ENCODE measurements around the gene OR10G6. TPM values are rescaled to one million over a fixed set of nuclear protein-coding genes. Genes with fewer than 3 reads are reported as not detected.

OR10G6 gene, protein sequence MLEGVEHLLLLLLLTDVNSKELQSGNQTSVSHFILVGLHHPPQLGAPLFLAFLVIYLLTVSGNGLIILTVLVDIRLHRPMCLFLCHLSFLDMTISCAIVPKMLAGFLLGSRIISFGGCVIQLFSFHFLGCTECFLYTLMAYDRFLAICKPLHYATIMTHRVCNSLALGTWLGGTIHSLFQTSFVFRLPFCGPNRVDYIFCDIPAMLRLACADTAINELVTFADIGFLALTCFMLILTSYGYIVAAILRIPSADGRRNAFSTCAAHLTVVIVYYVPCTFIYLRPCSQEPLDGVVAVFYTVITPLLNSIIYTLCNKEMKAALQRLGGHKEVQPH
- not detected in 2 replicates for total RNA-seq (2022)
- Bru-seq, nascent RNA: not detected
- not detected for BruChase-seq, experiment 1, labeled RNA remaining after a 6-hour chase
- not detected for BruChase-seq, experiment 2, labeled RNA remaining after a 2-hour chase
- long read RNA-seq: 0 reads

DNA sequence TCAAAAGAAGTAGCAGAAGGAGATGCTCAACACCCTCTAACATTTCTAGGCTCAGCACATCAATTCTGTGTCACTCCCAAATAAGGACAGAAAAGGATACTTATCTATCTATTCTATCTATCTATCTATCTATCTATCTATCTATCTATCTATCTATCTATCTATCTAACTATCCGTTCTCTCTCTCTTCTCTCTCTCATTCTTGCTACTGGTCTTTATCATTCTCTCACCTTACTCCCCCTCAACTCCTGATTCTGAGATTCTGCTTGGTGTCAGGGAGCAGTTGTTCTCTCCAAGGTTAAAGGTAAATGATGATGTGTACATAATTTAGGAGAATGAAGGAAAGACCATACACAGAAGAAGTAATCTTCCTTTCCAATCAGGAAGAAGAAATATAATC is at the start of gene OR10G6:
Gene OR10G6 (minus strand): TSS at position 43 of the 400 bp plus-strand sequence. CDS start 0 bp downstream, at position 43.
- TF ChIP-seq, protein P1, sequence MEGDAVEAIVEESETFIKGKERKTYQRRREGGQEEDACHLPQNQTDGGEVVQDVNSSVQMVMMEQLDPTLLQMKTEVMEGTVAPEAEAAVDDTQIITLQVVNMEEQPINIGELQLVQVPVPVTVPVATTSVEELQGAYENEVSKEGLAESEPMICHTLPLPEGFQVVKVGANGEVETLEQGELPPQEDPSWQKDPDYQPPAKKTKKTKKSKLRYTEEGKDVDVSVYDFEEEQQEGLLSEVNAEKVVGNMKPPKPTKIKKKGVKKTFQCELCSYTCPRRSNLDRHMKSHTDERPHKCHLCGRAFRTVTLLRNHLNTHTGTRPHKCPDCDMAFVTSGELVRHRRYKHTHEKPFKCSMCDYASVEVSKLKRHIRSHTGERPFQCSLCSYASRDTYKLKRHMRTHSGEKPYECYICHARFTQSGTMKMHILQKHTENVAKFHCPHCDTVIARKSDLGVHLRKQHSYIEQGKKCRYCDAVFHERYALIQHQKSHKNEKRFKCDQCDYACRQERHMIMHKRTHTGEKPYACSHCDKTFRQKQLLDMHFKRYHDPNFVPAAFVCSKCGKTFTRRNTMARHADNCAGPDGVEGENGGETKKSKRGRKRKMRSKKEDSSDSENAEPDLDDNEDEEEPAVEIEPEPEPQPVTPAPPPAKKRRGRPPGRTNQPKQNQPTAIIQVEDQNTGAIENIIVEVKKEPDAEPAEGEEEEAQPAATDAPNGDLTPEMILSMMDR (IDR thresholded peaks at IDR 0.05; ENCODE audit: unreplicated experiment): no peak
- intact Hi-C loops (cut with micrococcal nuclease): no loop called here
- H3K4me1 Mint-ChIP-seq (ENCODE audit: insufficient read depth, unreplicated experiment): no peaks in the 10 kb centered on the region
- ChIA-PET POLR2A (interaction anchor here (0.8 kb wide), 1 partner anchor 12 kb away, joined by 3 read pairs; no protein-coding TSS in a partner anchor), CTCF (no interaction called here)
- no peaks in the 10 kb centered on the region for H3K9me3 Mint-ChIP-seq (ENCODE audit: unreplicated experiment)
- no peak for DNase-seq (ENCODE audit: unreplicated experiment)
- no TSS peak for BruUV-seq (replicated peaks)
- H3K27me3 Mint-ChIP-seq (ENCODE audit: insufficient read depth, unreplicated experiment): no peaks in the 10 kb centered on the region
- no peak within 1 kb of the TSS for H3K27ac Mint-ChIP-seq (ENCODE audit: low read depth, unreplicated experiment)
- H3K4me3 Mint-ChIP-seq (ENCODE audit: unreplicated experiment): no peak within 1 kb of the TSS
- H3K36me3 Mint-ChIP-seq (ENCODE audit: insufficient read depth, unreplicated experiment): no peaks in the 10 kb centered on the region

DNA sequence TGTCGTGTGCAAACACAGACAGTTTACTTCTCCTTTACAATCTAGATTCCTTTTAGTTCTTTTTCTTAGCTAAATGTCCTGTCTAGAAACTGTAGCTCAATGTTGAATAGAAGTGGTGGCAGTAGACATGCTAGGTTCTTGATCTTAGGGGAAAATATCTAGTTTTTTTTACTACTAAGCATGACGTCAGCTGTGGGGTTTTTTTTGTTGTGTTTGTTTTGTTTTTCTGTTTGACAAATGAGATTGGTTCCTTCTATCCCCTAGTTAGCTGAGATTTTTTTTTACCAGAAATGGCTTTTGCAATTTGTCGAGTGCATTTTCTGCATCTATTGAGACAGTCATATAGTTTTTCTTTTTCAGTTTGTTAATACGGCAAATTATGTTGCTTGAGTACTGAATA is 48.5 kb upstream of the OR10G6 start:
- Mint-ChIP-seq H3K36me3 (ENCODE audit: insufficient read depth, unreplicated experiment) (no peaks in the 10 kb centered on the region), H3K9me3 (ENCODE audit: unreplicated experiment) (peaks cover 8% of the 10 kb centered on the region), H3K27ac (ENCODE audit: low read depth, unreplicated experiment) (no peak overlapping the region), H3K27me3 (ENCODE audit: insufficient read depth, unreplicated experiment) (no peaks in the 10 kb centered on the region), H3K4me3 (ENCODE audit: unreplicated experiment) (no peak overlapping the region), H3K4me1 (ENCODE audit: insufficient read depth, unreplicated experiment) (no peaks in the 10 kb centered on the region)
- TF ChIP-seq, protein P1 (IDR thresholded peaks at IDR 0.05; ENCODE audit: unreplicated experiment): no peak
- no peak for DNase-seq (ENCODE audit: unreplicated experiment)
- BruUV-seq (replicated peaks): no TSS peak
- CTCF ChIA-PET: interaction anchor here (0.7 to 1.0 kb wide), 3 partner anchors 22 to 1788 kb away, joined by 3 to 4 read pairs (median 3); no protein-coding TSS in a partner anchor
- intact Hi-C loops (cut with micrococcal nuclease): no loop called here
- POLR2A ChIA-PET: no interaction called here

DNA sequence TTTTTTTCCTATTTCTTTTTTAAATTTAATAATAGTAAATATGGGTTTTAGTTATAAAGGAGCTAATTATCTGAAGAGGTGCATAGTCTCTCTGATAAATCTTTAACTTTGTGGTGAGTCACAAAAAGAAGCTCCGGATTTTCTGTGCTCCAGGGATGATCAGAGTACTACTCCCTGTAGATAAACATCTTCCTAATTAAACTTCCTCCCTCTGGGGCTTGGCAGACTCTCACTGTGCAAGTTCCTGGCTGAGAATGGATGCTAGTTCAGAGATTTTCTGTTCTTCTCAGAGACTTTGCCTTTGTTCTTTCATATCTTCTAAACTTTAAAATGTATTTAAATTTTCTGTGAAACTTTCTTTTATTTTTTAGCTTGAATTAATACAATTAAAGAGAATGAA is 46.3 kb upstream of the OR10G6 start, which contains the start of gene OR10G7:
Gene OR10G7 (minus strand): TSS at position 72 of the 400 bp plus-strand sequence. CDS start 2,324 bp downstream, outside the sequence.
- intact Hi-C loops (cut with micrococcal nuclease): no loop called here
- H3K9me3 Mint-ChIP-seq (ENCODE audit: unreplicated experiment): no peaks in the 10 kb centered on the region
- H3K4me3 Mint-ChIP-seq (ENCODE audit: unreplicated experiment): no peak within 1 kb of the TSS
- H3K4me1 Mint-ChIP-seq (ENCODE audit: insufficient read depth, unreplicated experiment): no peaks in the 10 kb centered on the region
- no peaks in the 10 kb centered on the region for H3K36me3 Mint-ChIP-seq (ENCODE audit: insufficient read depth, unreplicated experiment)
- no peak for DNase-seq (ENCODE audit: unreplicated experiment)
- TF ChIP-seq, protein P1 (IDR thresholded peaks at IDR 0.05; ENCODE audit: unreplicated experiment): no peak
- ChIA-PET CTCF (interaction anchor here (1.3 kb wide), 1 partner anchor 29 kb away, joined by 4 read pairs; no protein-coding TSS in a partner anchor), POLR2A (interaction anchor here (0.6 kb wide), 1 partner anchor 300 kb away, joined by 3 read pairs; the partner anchor contains the start of gene ZNF202)
- no TSS peak for BruUV-seq (replicated peaks)
- H3K27ac Mint-ChIP-seq (ENCODE audit: low read depth, unreplicated experiment): no peak within 1 kb of the TSS
- H3K27me3 Mint-ChIP-seq (ENCODE audit: insufficient read depth, unreplicated experiment): no peaks in the 10 kb centered on the region

DNA sequence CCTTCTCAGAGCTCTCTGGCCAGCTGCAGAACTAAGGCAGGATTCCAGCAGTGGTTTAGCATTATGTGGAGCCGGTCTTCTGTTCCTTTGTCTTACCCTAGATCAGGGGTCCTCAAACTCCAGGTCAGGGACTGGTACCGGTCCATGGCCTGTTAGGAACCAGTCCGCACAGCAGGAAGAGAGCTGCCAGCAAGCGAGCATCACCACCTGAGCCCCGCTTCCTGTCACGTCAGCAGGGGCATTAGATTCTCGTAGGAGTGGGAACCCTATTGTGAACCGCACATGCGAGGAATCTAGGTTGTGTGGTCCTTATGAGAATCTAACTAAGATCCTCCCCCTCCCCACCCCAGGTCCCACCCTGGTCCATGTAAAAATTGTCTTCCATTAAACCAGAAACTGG is 44.6 kb upstream of the OR10G6 start:
- POLR2A ChIA-PET: no interaction called here
- no peaks in the 10 kb centered on the region for H3K27me3 Mint-ChIP-seq (ENCODE audit: insufficient read depth, unreplicated experiment)
- CTCF ChIA-PET: interaction anchor here (0.6 kb wide), 1 partner anchor 1751 kb away, joined by 3 read pairs; no protein-coding TSS in a partner anchor

More for the DNA sequence above, 44.6 kb upstream of the OR10G6 start:
- no TSS peak for BruUV-seq (replicated peaks)
- intact Hi-C loops (cut with micrococcal nuclease): no loop called here
- H3K4me3 Mint-ChIP-seq (ENCODE audit: unreplicated experiment): no peak overlapping the region
- no peaks in the 10 kb centered on the region for H3K9me3 Mint-ChIP-seq (ENCODE audit: unreplicated experiment)
- no peaks in the 10 kb centered on the region for H3K36me3 Mint-ChIP-seq (ENCODE audit: insufficient read depth, unreplicated experiment)
- TF ChIP-seq, protein P1 (IDR thresholded peaks at IDR 0.05; ENCODE audit: unreplicated experiment): no peak
- no peak for DNase-seq (ENCODE audit: unreplicated experiment)
- no peaks in the 10 kb centered on the region for H3K4me1 Mint-ChIP-seq (ENCODE audit: insufficient read depth, unreplicated experiment)
- H3K27ac Mint-ChIP-seq (ENCODE audit: low read depth, unreplicated experiment): no peak overlapping the region
